BJ (cell line): ENCODE measurements around the gene DNM1. TPM values are rescaled to one million over a fixed set of nuclear protein-coding genes. Genes with fewer than 3 reads are reported as not detected.

Source experiments
- CTCF ChIA-PET: fragments of 350-600 bp; formaldehyde crosslinking; extraction: SDS; loops from one replicate; lab custom pipeline; 2021; ENCODE audit warnings: antibody characterized with exemption, inconsistent platforms; lab: Yijun Ruan, JAX
- POLR2A ChIA-PET: fragments of 300-600 bp; sonication (Branson Sonifier 250); formaldehyde crosslinking; extraction: SDS; loops from one replicate; lab custom pipeline; 2021; ENCODE audit warnings: antibody characterized with exemption; lab: Charles Lee
- DNase-seq: peaks from one replicate; pipeline ENCODE4 v3.0.0-alpha.2; 2011; ENCODE audit warnings: low read depth
- H3K27me3 ChIP-seq: 2 replicates; pipeline ENCODE4 v1.6.0; 2011; ENCODE audit warnings: low read length; ENCODE audit not compliant: control insufficient read depth, insufficient read depth
- H3K36me3 ChIP-seq: 2 replicates; pipeline ENCODE4 v1.5.1; 2011; ENCODE audit warnings: low read length; ENCODE audit not compliant: control insufficient read depth, insufficient read depth
- H3K4me3 ChIP-seq: 2 replicates; pipeline ENCODE4 v1.5.1; 2011; ENCODE audit warnings: low read depth, mild to moderate bottlenecking, control low read depth, low read length
- CTCF ChIP-seq: IDR thresholded peaks from 2 replicates; pipeline ENCODE4 v1.5.1; 2011; ENCODE audit warnings: low read depth, mild to moderate bottlenecking, control low read depth, inconsistent platforms, low read length, moderate library complexity; ENCODE audit not compliant: insufficient read depth
- polyA plus RNA-seq: library from polyadenylated mRNA; depleted of rRNA; stranded (reverse); fragments of >200 nt; gene quantifications from 2 replicates; pipeline ENCODE4 v1.2.3, GENCODE V29; 2011

Gene DNM1
- polyA plus RNA-seq, 1 experiment: 8.4 TPM

- ChIA-PET CTCF (no interaction called here), POLR2A (no interaction called here)
- H3K27me3 ChIP-seq: no peaks in the 10 kb centered on the region
- no peak for DNase-seq
- no peak for TF ChIP-seq CTCF
- peak overlapping the region; percentile 47 for H3K4me3 ChIP-seq
- H3K36me3 ChIP-seq: peaks cover 4% of the 10 kb centered on the region
Measured at GRCh38 chr9:128250839-128251731, 47.9 kb downstream of the DNM1 start.

GRCh38 chr9:128251732-128252100 lies 48.5 kb downstream of the DNM1 start:
- Histone ChIP-seq H3K36me3 (peaks cover 4% of the 10 kb centered on the region), H3K4me3 (peak overlapping the region; percentile 47), H3K27me3 (no peaks in the 10 kb centered on the region)
- TF ChIP-seq CTCF: no peak
- POLR2A ChIA-PET: no interaction called here
- CTCF ChIA-PET: no interaction called here
- no peak for DNase-seq

GRCh38 chr9:128252317-128253139 lies 49.3 kb downstream of the DNM1 start:
- Histone ChIP-seq H3K36me3 (peaks cover 12% of the 10 kb centered on the region), H3K4me3 (no peak overlapping the region), H3K27me3 (no peaks in the 10 kb centered on the region)
- CTCF ChIA-PET: interaction anchor here (1.3 to 1.6 kb wide), 2 partner anchors 41 to 49 kb away, joined by 4 read pairs; partner anchors contain the start of gene DNM1
- TF ChIP-seq CTCF: no peak
- no peak for DNase-seq
- POLR2A ChIA-PET: no interaction called here

GRCh38 chr9:128253140-128253990 lies 50.2 kb downstream of the DNM1 start:
- Histone ChIP-seq H3K4me3 (no peak overlapping the region), H3K27me3 (no peaks in the 10 kb centered on the region), H3K36me3 (peaks cover 19% of the 10 kb centered on the region)
- TF ChIP-seq CTCF: no peak
- no peak for DNase-seq
- ChIA-PET POLR2A (no interaction called here), CTCF (interaction anchor here (0.9 to 3.9 kb wide), 5 partner anchors 9 to 50 kb away, joined by 3 to 24 read pairs (median 4); partner anchors contain the start of gene DNM1)
